ENCODE results near the gene CC2D1B. TPM values are rescaled to one million over a fixed set of nuclear protein-coding genes. Genes with fewer than 3 reads are reported as not detected.

The CC2D1B gene
- total RNA-seq, 3 donors from 2014 or later = 38.0 to 43.6 (median 40.4) TPM

- intact Hi-C loops (cut with DNase I, micrococcal nuclease) = no loop called here
- DNase-seq = no peak
- H3K36me3 ChIP-seq (ENCODE audit: low read depth) = no peaks in the 10 kb centered on the region
- ATAC-seq = no peak
- H3K4me3 ChIP-seq = no peak overlapping the region
- TF ChIP-seq, protein P1, sequence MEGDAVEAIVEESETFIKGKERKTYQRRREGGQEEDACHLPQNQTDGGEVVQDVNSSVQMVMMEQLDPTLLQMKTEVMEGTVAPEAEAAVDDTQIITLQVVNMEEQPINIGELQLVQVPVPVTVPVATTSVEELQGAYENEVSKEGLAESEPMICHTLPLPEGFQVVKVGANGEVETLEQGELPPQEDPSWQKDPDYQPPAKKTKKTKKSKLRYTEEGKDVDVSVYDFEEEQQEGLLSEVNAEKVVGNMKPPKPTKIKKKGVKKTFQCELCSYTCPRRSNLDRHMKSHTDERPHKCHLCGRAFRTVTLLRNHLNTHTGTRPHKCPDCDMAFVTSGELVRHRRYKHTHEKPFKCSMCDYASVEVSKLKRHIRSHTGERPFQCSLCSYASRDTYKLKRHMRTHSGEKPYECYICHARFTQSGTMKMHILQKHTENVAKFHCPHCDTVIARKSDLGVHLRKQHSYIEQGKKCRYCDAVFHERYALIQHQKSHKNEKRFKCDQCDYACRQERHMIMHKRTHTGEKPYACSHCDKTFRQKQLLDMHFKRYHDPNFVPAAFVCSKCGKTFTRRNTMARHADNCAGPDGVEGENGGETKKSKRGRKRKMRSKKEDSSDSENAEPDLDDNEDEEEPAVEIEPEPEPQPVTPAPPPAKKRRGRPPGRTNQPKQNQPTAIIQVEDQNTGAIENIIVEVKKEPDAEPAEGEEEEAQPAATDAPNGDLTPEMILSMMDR (IDR thresholded peaks at IDR 0.05) = no peak
- no peaks in the 10 kb centered on the region for H3K4me1 ChIP-seq (ENCODE audit: low read depth)
- no peaks in the 10 kb centered on the region for H3K9me3 ChIP-seq
Observed at GRCh38 chr1:52325786-52326185, 40.2 kb downstream of the CC2D1B start.

- no peak for ATAC-seq
- Histone ChIP-seq H3K36me3 (ENCODE audit: low read depth) (no peaks in the 10 kb centered on the region), H3K9me3 (no peaks in the 10 kb centered on the region), H3K4me3 (no peak overlapping the region), H3K4me1 (ENCODE audit: low read depth) (no peaks in the 10 kb centered on the region)
- no peak for DNase-seq
- intact Hi-C loops (cut with DNase I, micrococcal nuclease) = no loop called here
- TF ChIP-seq, protein P1 (IDR thresholded peaks at IDR 0.05) = no peak
Observed at GRCh38 chr1:52323731-52324130, 42.3 kb downstream of the CC2D1B start.

- H3K36me3 ChIP-seq (ENCODE audit: low read depth) = no peaks in the 10 kb centered on the region
- DNase-seq (no peak), ATAC-seq (no peak)
- intact Hi-C loops (cut with DNase I, micrococcal nuclease) = no loop called here
- H3K4me3 ChIP-seq = no peak overlapping the region
- no peaks in the 10 kb centered on the region for H3K4me1 ChIP-seq (ENCODE audit: low read depth)
- TF ChIP-seq, protein P1 (IDR thresholded peaks at IDR 0.05) = no peak
- H3K9me3 ChIP-seq = no peaks in the 10 kb centered on the region
Observed at GRCh38 chr1:52321061-52321460, 44.9 kb downstream of the CC2D1B start.

DNA sequence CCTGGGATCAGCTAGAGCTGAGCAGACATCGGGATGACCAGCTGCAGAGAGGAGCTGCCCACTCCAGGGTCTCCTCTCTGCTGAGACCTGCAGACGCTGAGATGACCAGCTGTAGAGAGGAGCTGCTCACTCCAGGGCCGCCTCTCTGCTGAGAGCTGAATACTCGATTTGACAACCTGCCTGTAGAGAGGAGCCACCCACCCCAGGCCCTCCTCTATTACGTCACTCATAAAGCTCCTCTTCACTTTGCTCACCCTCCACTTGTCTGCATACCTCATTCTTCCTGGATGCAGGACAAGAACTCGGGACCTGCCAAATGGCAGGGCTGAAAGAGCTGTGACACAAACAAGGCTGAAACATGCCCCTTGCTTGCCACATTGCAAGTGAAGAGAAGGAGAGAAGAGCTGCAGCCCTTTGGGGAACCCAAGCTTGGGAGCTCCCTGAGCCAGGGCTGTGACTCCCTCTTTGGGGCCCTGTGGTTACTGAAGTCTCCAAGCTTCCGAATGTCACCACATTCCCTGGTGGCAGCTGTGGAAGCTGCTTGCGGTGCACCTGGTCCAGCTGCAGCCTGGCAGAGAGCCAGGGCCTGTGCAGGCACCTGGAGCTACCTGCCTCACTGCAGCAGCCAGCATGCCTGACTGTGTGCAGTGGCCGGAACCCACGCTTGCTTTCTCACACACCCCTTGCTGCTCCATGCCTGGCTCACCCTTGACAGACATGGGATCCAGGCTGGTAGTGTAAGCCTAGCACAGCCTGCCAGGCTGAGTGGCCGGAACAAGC is 59.6 kb downstream of the CC2D1B start:
- TF ChIP-seq, protein P1 (IDR thresholded peaks at IDR 0.05) = no peak
- Histone ChIP-seq H3K36me3 (ENCODE audit: low read depth) (no peaks in the 10 kb centered on the region), H3K4me1 (ENCODE audit: low read depth) (no peaks in the 10 kb centered on the region), H3K9me3 (no peaks in the 10 kb centered on the region), H3K4me3 (no peak overlapping the region)
- ATAC-seq = no peak
- no peak for DNase-seq
- intact Hi-C loops (cut with DNase I, micrococcal nuclease) = no loop called here

DNA sequence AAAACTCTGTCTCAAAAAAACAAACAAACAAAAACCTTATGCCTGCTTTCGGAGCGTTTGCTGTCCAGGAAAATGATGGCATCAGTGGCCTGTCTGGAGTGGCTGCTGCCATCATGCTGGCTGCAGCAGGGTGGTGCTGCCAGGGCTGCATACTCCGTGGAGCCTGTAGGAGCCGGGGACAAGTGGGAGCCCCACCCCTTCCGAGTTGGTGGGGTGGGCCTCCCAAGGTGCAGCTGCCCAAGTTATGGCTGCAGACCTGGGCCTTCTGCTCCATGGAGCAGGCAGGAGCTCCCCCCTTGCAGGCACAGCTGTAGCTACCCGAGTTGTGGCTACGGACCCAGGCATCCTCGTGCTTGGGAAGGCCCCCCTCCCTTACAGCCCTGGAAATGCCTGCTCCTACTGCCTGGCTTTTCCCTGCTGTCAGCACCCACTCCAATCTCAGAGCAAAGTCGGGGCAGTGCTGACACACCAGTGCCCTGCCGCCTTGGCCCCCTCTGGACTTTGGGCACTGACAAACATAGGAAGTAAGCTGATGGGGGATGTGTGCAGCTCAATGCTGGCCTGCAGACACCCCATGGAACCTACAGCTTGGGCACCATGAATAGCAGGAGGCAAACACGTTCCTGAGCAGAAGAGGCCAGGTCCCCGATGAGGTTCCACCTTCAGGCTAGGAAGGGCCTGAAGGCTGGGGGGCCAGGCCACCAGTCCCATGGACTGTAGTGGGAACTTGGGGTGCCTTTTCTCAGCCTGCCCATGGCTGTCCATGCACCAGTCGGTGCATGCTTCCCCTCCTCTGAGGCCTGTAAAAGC is 60.4 kb downstream of the CC2D1B start:
- ATAC-seq = no peak

More for the DNA sequence above, 60.4 kb downstream of the CC2D1B start:
- H3K36me3 ChIP-seq (ENCODE audit: low read depth) = no peaks in the 10 kb centered on the region
- intact Hi-C loops (cut with DNase I, micrococcal nuclease) = no loop called here
- H3K9me3 ChIP-seq = no peaks in the 10 kb centered on the region
- TF ChIP-seq, protein P1 (IDR thresholded peaks at IDR 0.05) = no peak
- H3K4me1 ChIP-seq (ENCODE audit: low read depth) = no peaks in the 10 kb centered on the region
- DNase-seq = no peak
- H3K4me3 ChIP-seq = no peak overlapping the region

Other genes with a start within 250 kb of the CC2D1B start
- 10 to 100 TPM; 12.4 to 25.7 (median 19.1) TPM for gene ZFYVE9, start 224.1 kb downstream of the CC2D1B start, total RNA-seq
- 1 to 10 TPM; 1.1 to 7.6 (median 2.1) TPM for gene ORC1, start 38.2 kb upstream of the CC2D1B start, total RNA-seq
- gene PRPF38A, start 38.4 kb upstream of the CC2D1B start, total RNA-seq = 10 to 100 TPM; 44.9 to 58.2 (median 45.2) TPM
- 10 to 100 TPM; 17.9 to 51.7 (median 20.8) TPM for gene TUT4, start 186.9 kb upstream of the CC2D1B start, total RNA-seq
- 1 to 10 TPM in 2 of 3 donors, under 1 TPM in 1; 0.46 to 7.8 (median 4.0) TPM for gene GPX7, start 236.2 kb upstream of the CC2D1B start, total RNA-seq

Measured in mucosa of descending colon (tissue), 3 donors.